Stromal cell of bone marrow (primary cell): Measurements from ENCODE around the gene GPRIN3.

Experiments
- DNase-seq: peaks from one replicate; pipeline ENCODE4 v3.0.0-alpha.2; 2012; ENCODE audit warnings: low read depth

Gene GPRIN3

GRCh38 chr4:89289312-89289711 lies 18.3 kb downstream of the GPRIN3 start:
- DNase-seq = no peak

- DNase-seq = no peak
Observed at GRCh38 chr4:89288430-89288829, 19.2 kb downstream of the GPRIN3 start.

GRCh38 chr4:89287945-89288344 lies 19.7 kb downstream of the GPRIN3 start:
- no peak for DNase-seq

GRCh38 chr4:89285745-89286144 lies 21.9 kb downstream of the GPRIN3 start:
- no peak for DNase-seq

- no peak for DNase-seq
Observed at GRCh38 chr4:89284828-89285227, 22.8 kb downstream of the GPRIN3 start.

GRCh38 chr4:89284020-89284424 lies 23.6 kb downstream of the GPRIN3 start:
- DNase-seq = no peak

- no peak for DNase-seq
Observed at GRCh38 chr4:89283226-89284009, 24.2 kb downstream of the GPRIN3 start.

- no peak for DNase-seq
Observed at GRCh38 chr4:89279385-89279784, 28.2 kb downstream of the GPRIN3 start.

GRCh38 chr4:89277412-89277811 lies 30.2 kb downstream of the GPRIN3 start:
- no peak for DNase-seq

- DNase-seq = no peak
Observed at GRCh38 chr4:89276296-89276695, 31.3 kb downstream of the GPRIN3 start.

- no peak for DNase-seq
Observed at GRCh38 chr4:89275587-89275986, 32.0 kb downstream of the GPRIN3 start.

GRCh38 chr4:89273741-89274141 lies 33.9 kb downstream of the GPRIN3 start:
- DNase-seq = no peak

- DNase-seq = no peak
Observed at GRCh38 chr4:89270792-89271191, 36.8 kb downstream of the GPRIN3 start.

GRCh38 chr4:89269121-89269666 lies 38.4 kb downstream of the GPRIN3 start:
- DNase-seq = no peak

GRCh38 chr4:89268679-89269078 lies 38.9 kb downstream of the GPRIN3 start:
- peak; percentile 3 for DNase-seq

- DNase-seq = no peak
Observed at GRCh38 chr4:89267846-89268245, 39.8 kb downstream of the GPRIN3 start.

GRCh38 chr4:89267392-89267791 lies 40.2 kb downstream of the GPRIN3 start:
- DNase-seq = no peak

GRCh38 chr4:89266128-89266527 lies 41.5 kb downstream of the GPRIN3 start:
- no peak for DNase-seq

- DNase-seq = no peak
Observed at GRCh38 chr4:89263265-89263664, 44.3 kb downstream of the GPRIN3 start.

GRCh38 chr4:89259301-89260028 lies 48.1 kb downstream of the GPRIN3 start:
- no peak for DNase-seq

- DNase-seq = no peak
Observed at GRCh38 chr4:89258506-89258905, 49.1 kb downstream of the GPRIN3 start.

GRCh38 chr4:89257376-89257775 lies 50.2 kb downstream of the GPRIN3 start:
- no peak for DNase-seq

GRCh38 chr4:89256203-89256800 lies 51.3 kb downstream of the GPRIN3 start:
- no peak for DNase-seq
